Ovary (tissue), 3 donors: Measurements from ENCODE around the gene SIGLEC8.

ENCODE experiments used
- POLR2A ChIP-seq: fragments of 450-650 bp; IDR thresholded peaks from one replicate; pipeline ENCODE4 v1.6.1; 2017; ENCODE audit warnings: antibody characterized with exemption, mild to moderate bottlenecking, moderate library complexity
- TF ChIP-seq, protein P1 (sequence below), 3 donors: fragments of 450-650 bp in 2 of 3; fragments of 200-600 bp in 1 of 3; IDR thresholded peaks; one replicate each; pipeline versions ENCODE4 v1.5.1 to v1.8.0; 2016 to 2022; ENCODE audit warnings: antibody characterized with exemption in 3 of 3, mild to moderate bottlenecking in 1 of 3
- donor health status: DM: no; HTN: no; CAD: no.

GRCh38 chr19:51468545-51468920 is 10.3 kb upstream of the SIGLEC8 start:
- TF ChIP-seq, protein P1, sequence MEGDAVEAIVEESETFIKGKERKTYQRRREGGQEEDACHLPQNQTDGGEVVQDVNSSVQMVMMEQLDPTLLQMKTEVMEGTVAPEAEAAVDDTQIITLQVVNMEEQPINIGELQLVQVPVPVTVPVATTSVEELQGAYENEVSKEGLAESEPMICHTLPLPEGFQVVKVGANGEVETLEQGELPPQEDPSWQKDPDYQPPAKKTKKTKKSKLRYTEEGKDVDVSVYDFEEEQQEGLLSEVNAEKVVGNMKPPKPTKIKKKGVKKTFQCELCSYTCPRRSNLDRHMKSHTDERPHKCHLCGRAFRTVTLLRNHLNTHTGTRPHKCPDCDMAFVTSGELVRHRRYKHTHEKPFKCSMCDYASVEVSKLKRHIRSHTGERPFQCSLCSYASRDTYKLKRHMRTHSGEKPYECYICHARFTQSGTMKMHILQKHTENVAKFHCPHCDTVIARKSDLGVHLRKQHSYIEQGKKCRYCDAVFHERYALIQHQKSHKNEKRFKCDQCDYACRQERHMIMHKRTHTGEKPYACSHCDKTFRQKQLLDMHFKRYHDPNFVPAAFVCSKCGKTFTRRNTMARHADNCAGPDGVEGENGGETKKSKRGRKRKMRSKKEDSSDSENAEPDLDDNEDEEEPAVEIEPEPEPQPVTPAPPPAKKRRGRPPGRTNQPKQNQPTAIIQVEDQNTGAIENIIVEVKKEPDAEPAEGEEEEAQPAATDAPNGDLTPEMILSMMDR (IDR thresholded peaks at IDR 0.05) = no peak
- TF ChIP-seq POLR2A = no peak
